ENCODE results near the gene SALL1.

- TF ChIP-seq EZH2 (IDR thresholded peaks at IDR 0.05; ENCODE audit: low read depth, unreplicated experiment) = no peak
- no peak for TF ChIP-seq CTCF (conservative IDR thresholded peaks at IDR 0.05; ENCODE audit: low read depth in 2 of 2)
These were observed 55.8 kb downstream of the SALL1 start for GRCh38 chr16:51095084-51095881.
